H9 (cell line): ENCODE results near the gene SOSTDC1. TPM values are rescaled to one million over a fixed set of nuclear protein-coding genes. Genes with fewer than 3 reads are reported as not detected.

Source experiments
- DNase-seq: peaks from one replicate; pipeline ENCODE4 v3.0.0-alpha.2; 2017
- H2AFZ ChIP-seq: one replicate; pipeline ENCODE4 v1.6.1; 2013; ENCODE audit warnings: mild to moderate bottlenecking, low read length, control low read depth, moderate library complexity
- H2AK5ac ChIP-seq: 2 replicates; pipeline ENCODE4 v1.6.1; 2013; ENCODE audit warnings: low read length, control low read depth, mixed read lengths; ENCODE audit not compliant: insufficient read length
- H2BK120ac ChIP-seq: one replicate; pipeline ENCODE4 v1.6.1; 2013; ENCODE audit warnings: low read depth, mild to moderate bottlenecking, low read length, control low read depth, inconsistent platforms; ENCODE audit not compliant: poor library complexity, severe bottlenecking
- H2BK12ac ChIP-seq: 2 replicates; pipeline ENCODE4 v1.6.1; 2013; ENCODE audit warnings: low read length, control low read depth, mixed read lengths, low read depth; ENCODE audit not compliant: insufficient read length
- H2BK15ac ChIP-seq: 2 replicates; pipeline ENCODE4 v1.6.1; 2013; ENCODE audit warnings: low read depth, low read length, control low read depth
- H2BK20ac ChIP-seq: one replicate; pipeline ENCODE4 v1.6.1; 2013; ENCODE audit warnings: low read depth, mild to moderate bottlenecking, low read length, control low read depth, inconsistent platforms; ENCODE audit not compliant: poor library complexity, severe bottlenecking
- H2BK5ac ChIP-seq: 2 replicates; pipeline ENCODE4 v1.6.1; 2013; ENCODE audit warnings: low read length, control low read depth, mixed read lengths; ENCODE audit not compliant: insufficient read length
- H3K14ac ChIP-seq: 2 replicates; pipeline ENCODE4 v1.6.1; 2013; ENCODE audit warnings: low read length, control low read depth; ENCODE audit not compliant: insufficient read depth
- H3K18ac ChIP-seq: 2 replicates; pipeline ENCODE4 v1.6.1; 2013; ENCODE audit warnings: low read depth, mild to moderate bottlenecking, mixed read lengths, low read length, control low read depth; ENCODE audit not compliant: insufficient read length
- H3K23ac ChIP-seq: 2 replicates; pipeline ENCODE4 v1.6.1; 2013; ENCODE audit warnings: low read length, control low read depth, mixed read lengths, low read depth; ENCODE audit not compliant: insufficient read length
- H3K23me2 ChIP-seq: 2 replicates; pipeline ENCODE4 v1.6.1; 2013; ENCODE audit warnings: low read depth, mild to moderate bottlenecking, mixed read lengths, low read length, control low read depth; ENCODE audit not compliant: insufficient read length, poor library complexity, severe bottlenecking
- H3K27ac ChIP-seq: 2 replicates; pipeline ENCODE4 v1.5.1; 2013; ENCODE audit warnings: low read length, control low read depth, mixed read lengths, low read depth; ENCODE audit not compliant: insufficient read length
- H3K27me3 ChIP-seq: 2 replicates; pipeline ENCODE4 v1.6.1; 2013; ENCODE audit warnings: low read length, control low read depth, inconsistent platforms; ENCODE audit not compliant: insufficient read depth
- H3K4ac ChIP-seq: 2 replicates; pipeline ENCODE4 v1.6.1; 2013; ENCODE audit warnings: low read depth, mild to moderate bottlenecking, control low read depth, inconsistent platforms, low read length, moderate library complexity
- H3K4me1 ChIP-seq: 2 replicates; pipeline ENCODE4 v1.6.1; 2013; ENCODE audit warnings: low read length, control low read depth, inconsistent platforms; ENCODE audit not compliant: insufficient read depth
- H3K4me2 ChIP-seq: 2 replicates; pipeline ENCODE4 v1.6.1; 2013; ENCODE audit warnings: low read length, control low read depth, mixed read lengths; ENCODE audit not compliant: insufficient read length, insufficient read depth
- H3K56ac ChIP-seq: 2 replicates; pipeline ENCODE4 v1.6.1; 2013; ENCODE audit warnings: low read depth, mild to moderate bottlenecking, mixed read lengths, low read length, control low read depth; ENCODE audit not compliant: insufficient read length
- H3K79me1 ChIP-seq: 2 replicates; pipeline ENCODE4 v1.6.1; 2013; ENCODE audit warnings: low read depth, mild to moderate bottlenecking, moderate library complexity, low read length, control low read depth, inconsistent platforms; ENCODE audit not compliant: insufficient read depth, poor library complexity, severe bottlenecking
- H3K79me2 ChIP-seq: 2 replicates; pipeline ENCODE4 v1.6.1; 2013; ENCODE audit warnings: low read length, control low read depth, inconsistent platforms; ENCODE audit not compliant: insufficient read depth
- H3K9ac ChIP-seq: 2 replicates; pipeline ENCODE4 v1.6.1; 2013; ENCODE audit warnings: low read length, control low read depth, mixed read lengths; ENCODE audit not compliant: insufficient read length; ENCODE audit errors: extremely low read depth
- H3K9me3 ChIP-seq: one replicate; pipeline ENCODE4 v1.6.1; 2013; ENCODE audit warnings: low read depth, low read length, inconsistent platforms; ENCODE audit not compliant: control insufficient read depth
- H3T11ph ChIP-seq: one replicate; pipeline ENCODE4 v1.6.1; 2013; ENCODE audit warnings: mild to moderate bottlenecking, low read length, control low read depth, inconsistent platforms
- H4K20me1 ChIP-seq: one replicate; pipeline ENCODE4 v1.6.1; 2013; ENCODE audit not compliant: control insufficient read depth, insufficient read length, insufficient read depth
- H4K5ac ChIP-seq: 2 replicates; pipeline ENCODE4 v1.6.1; 2013; ENCODE audit warnings: low read depth, mild to moderate bottlenecking, mixed read lengths, low read length, control low read depth; ENCODE audit not compliant: insufficient read length
- H4K8ac ChIP-seq: replicated peaks from 2 replicates; pipeline ENCODE4 v1.6.1; 2013; ENCODE audit warnings: low read length, control low read depth, mixed read lengths, low read depth; ENCODE audit not compliant: insufficient read length
- H4K91ac ChIP-seq: 2 replicates; pipeline ENCODE4 v1.6.1; 2013; ENCODE audit warnings: low read depth, mild to moderate bottlenecking, moderate library complexity, mixed read lengths, low read length, control low read depth; ENCODE audit not compliant: insufficient read length
- H3K27ac Mint-ChIP-seq, 3 experiments: 2 replicates in 2 of 3; 3 replicates in 1 of 3; pipeline ENCODE4 v1.8.0; 2020 to 2021; ENCODE audit warnings: mixed read lengths in 3 of 3, mild to moderate bottlenecking in 1 of 3, moderate library complexity in 1 of 3
- H3K27me3 Mint-ChIP-seq: 2 replicates; pipeline ENCODE4 v1.8.0; 2021; ENCODE audit warnings: low read depth, mild to moderate bottlenecking, moderate library complexity, mixed read lengths
- H3K36me3 Mint-ChIP-seq, 3 experiments: 2 replicates in 2 of 3; 3 replicates in 1 of 3; pipeline ENCODE4 v1.8.0; 2020 to 2021; ENCODE audit warnings: low read depth in 3 of 3, mixed read lengths in 3 of 3; ENCODE audit not compliant: insufficient read depth in 1 of 3
- H3K4me1 Mint-ChIP-seq, 2 experiments: 2 replicates each; pipeline ENCODE4 v1.8.0; 2020; ENCODE audit warnings: mixed read lengths in 2 of 2
- H3K4me3 Mint-ChIP-seq, 2 experiments: 2 replicates in 1 of 2; 3 replicates in 1 of 2; pipeline ENCODE4 v1.8.0; 2020 to 2021; ENCODE audit warnings: mild to moderate bottlenecking in 2 of 2, mixed read lengths in 2 of 2, moderate library complexity in 1 of 2
- H3K9me3 Mint-ChIP-seq, 2 experiments: 2 replicates in 1 of 2; 3 replicates in 1 of 2; pipeline ENCODE4 v1.8.0; 2020; ENCODE audit warnings: mild to moderate bottlenecking in 2 of 2, mixed read lengths in 2 of 2, moderate library complexity in 1 of 2
- CTCF ChIP-seq: fragments of 200-600 bp; sonication (generic); conservative IDR thresholded peaks from 3 replicates; pipeline ENCODE4 v1.8.0; 2021; ENCODE audit warnings: antibody characterized with exemption, mild to moderate bottlenecking
- WGBS: extraction: QIAGEN DNeasy Blood & Tissue Kit; methylation state at CpG from one replicate; pipeline ENCODE4 v1.1.7; 2013; ENCODE audit warnings: missing lambda C conversion rate, low lambda C conversion rate, mixed read lengths; ENCODE audit not compliant: insufficient read length; ENCODE audit errors: extremely low coverage; 5-methylcytosine and 5-hydroxymethylcytosine counted together
- total RNA-seq: library from RNA; stranded (reverse); gene quantifications from 2 replicates; pipeline ENCODE4 v1.2.1, GENCODE V29; 2021

SOSTDC1 gene
- total RNA-seq, 1 experiment from 2014 or later, result not detected

- H3K14ac ChIP-seq, result no peak overlapping the region
- H3T11ph ChIP-seq, result no peak overlapping the region
- no peaks in the 10 kb centered on the region for H3K4me1 Mint-ChIP-seq
- no peaks in the 10 kb centered on the region for H3K4me1 ChIP-seq
- H2BK5ac ChIP-seq, result no peak overlapping the region
- H4K20me1 ChIP-seq, result no peaks in the 10 kb centered on the region
- H3K36me3 Mint-ChIP-seq, result no peaks in the 10 kb centered on the region
- H3K23me2 ChIP-seq, result no peaks in the 10 kb centered on the region
- H4K91ac ChIP-seq, result no peak overlapping the region
- no peaks in the 10 kb centered on the region for H3K27me3 ChIP-seq
- no peak overlapping the region for H2BK20ac ChIP-seq
- no peak overlapping the region for H3K27ac ChIP-seq
- no peak overlapping the region for H2BK15ac ChIP-seq
- H2BK12ac ChIP-seq, result no peak overlapping the region
- DNase-seq, result no peak
- H3K79me2 ChIP-seq, result no peaks in the 10 kb centered on the region
- no peak overlapping the region for H3K27ac Mint-ChIP-seq
- no peak overlapping the region for H3K56ac ChIP-seq
- no peak overlapping the region for H3K9ac ChIP-seq
- no CpG with 5 or more reads among the region's 6 CpGs for WGBS
- H3K23ac ChIP-seq, result no peak overlapping the region
- H2AFZ ChIP-seq, result no peak overlapping the region
- no peak overlapping the region for H3K4me3 Mint-ChIP-seq
- H4K8ac ChIP-seq, result no peak overlapping the region
- no peak overlapping the region for H2AK5ac ChIP-seq
- H3K79me1 ChIP-seq, result no peaks in the 10 kb centered on the region
- H3K18ac ChIP-seq, result no peak overlapping the region
- H3K27me3 Mint-ChIP-seq, result no peaks in the 10 kb centered on the region
- no peak overlapping the region for H3K4ac ChIP-seq
- no peak overlapping the region for H4K5ac ChIP-seq
- no peak overlapping the region for H2BK120ac ChIP-seq
- H3K9me3 Mint-ChIP-seq, result no peaks in the 10 kb centered on the region
- H3K4me2 ChIP-seq, result no peak overlapping the region
- TF ChIP-seq CTCF, result no peak
- H3K9me3 ChIP-seq, result no peaks in the 10 kb centered on the region
These were observed 15.2 kb downstream of the SOSTDC1 start for GRCh38 chr7:16450366-16450765.
